GM19395 (cell line): ENCODE data around the gene EXOC1L.

Experiments used
- ATAC-seq: cut with Tn5 transposase; IDR thresholded peaks from one replicate; pipeline ENCODE4 v1.9.1; 2021; ENCODE audit warnings: mild to moderate bottlenecking, moderate library complexity; ENCODE audit not compliant: unreplicated experiment

EXOC1L gene

GRCh38 chr4:55819634-55820033, at the start of gene EXOC1L:
TSS of gene EXOC1L (plus strand) at chr4:55819790. CDS start at chr4:55820027, 237 bp downstream.
- ATAC-seq = no peak

- no peak for ATAC-seq
Measured at GRCh38 chr4:55770662-55771061, 48.9 kb upstream of the EXOC1L start.

- ATAC-seq = no peak
Measured at GRCh38 chr4:55781341-55781740, 38.2 kb upstream of the EXOC1L start.

- no peak for ATAC-seq
Measured at GRCh38 chr4:55781812-55782211, 37.8 kb upstream of the EXOC1L start.

- no peak for ATAC-seq
Measured at GRCh38 chr4:55783584-55783983, 36.0 kb upstream of the EXOC1L start.

- no peak for ATAC-seq
Measured at GRCh38 chr4:55784747-55785146, 34.8 kb upstream of the EXOC1L start.

- ATAC-seq = no peak
Measured at GRCh38 chr4:55791666-55792065, 27.9 kb upstream of the EXOC1L start.

- ATAC-seq = no peak
Measured at GRCh38 chr4:55793479-55793878, 26.1 kb upstream of the EXOC1L start.

- no peak for ATAC-seq
Measured at GRCh38 chr4:55794053-55794452, 25.5 kb upstream of the EXOC1L start.

- ATAC-seq = no peak
Measured at GRCh38 chr4:55795341-55795740, 24.2 kb upstream of the EXOC1L start.

GRCh38 chr4:55801498-55801897, 18.1 kb upstream of the EXOC1L start:
- no peak for ATAC-seq

- ATAC-seq = no peak
Measured at GRCh38 chr4:55807556-55807955, 12.0 kb upstream of the EXOC1L start.

GRCh38 chr4:55808186-55808585, 11.4 kb upstream of the EXOC1L start:
- ATAC-seq = no peak

GRCh38 chr4:55808632-55809031, 11.0 kb upstream of the EXOC1L start:
- ATAC-seq = no peak

- no peak for ATAC-seq
Measured at GRCh38 chr4:55817691-55818090, 1.9 kb upstream of the EXOC1L start.

- ATAC-seq = no peak
Measured at GRCh38 chr4:55820279-55820678, 689 bp downstream of the EXOC1L start.

GRCh38 chr4:55822329-55822728, 2.7 kb downstream of the EXOC1L start:
- ATAC-seq = no peak

- no peak for ATAC-seq
Measured at GRCh38 chr4:55824865-55825264, 5.3 kb downstream of the EXOC1L start.

- ATAC-seq = no peak
Measured at GRCh38 chr4:55826986-55827385, 7.4 kb downstream of the EXOC1L start.

- ATAC-seq = no peak
Measured at GRCh38 chr4:55827582-55827981, 8.0 kb downstream of the EXOC1L start.

GRCh38 chr4:55830048-55830447, 10.5 kb downstream of the EXOC1L start:
- ATAC-seq = no peak

- ATAC-seq = no peak
Measured at GRCh38 chr4:55830716-55831115, 11.1 kb downstream of the EXOC1L start.

GRCh38 chr4:55834086-55834795, 14.7 kb downstream of the EXOC1L start:
- ATAC-seq = no peak
